ENCODE results near the gene FAT1. TPM values are rescaled to one million over a fixed set of nuclear protein-coding genes. Genes with fewer than 3 reads are reported as not detected.
A peak's percentile ranks its signal among the peaks of the same experiment; 100 is the strongest.

The FAT1 gene
- total RNA-seq, 1 experiment from 2014 or later: 197 TPM

DNA sequence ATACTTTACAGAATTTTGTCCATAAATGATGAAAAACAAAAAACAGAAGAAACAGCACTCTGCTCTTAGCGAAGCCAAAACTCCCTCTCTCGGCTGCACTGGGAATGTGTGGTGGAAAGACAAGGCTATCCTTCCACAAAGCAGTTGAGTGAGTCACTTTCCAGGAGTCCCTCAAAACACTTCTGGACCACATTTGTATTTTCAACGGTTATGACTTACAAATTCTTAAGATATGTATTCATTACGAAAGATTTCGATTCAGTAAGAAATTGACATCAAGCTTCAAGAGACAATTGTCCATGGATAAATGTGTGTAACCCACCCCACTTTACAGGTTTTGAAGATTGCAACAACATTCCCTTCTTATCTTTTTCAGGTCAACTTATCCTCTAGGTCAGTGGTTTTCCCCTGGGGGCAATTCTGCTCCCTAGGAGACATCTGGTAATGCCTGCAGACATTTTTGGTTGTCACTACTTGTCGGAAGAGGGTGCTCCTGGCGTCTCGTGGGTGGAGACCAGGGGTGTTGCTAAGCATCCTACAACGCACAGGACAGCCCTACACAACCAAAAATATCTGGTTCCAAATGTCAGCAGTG, 101.6 kb downstream of the FAT1 start:
- CTCF ChIA-PET: no interaction called here
- H3K36me3 Mint-ChIP-seq (ENCODE audit: insufficient read depth, unreplicated experiment): peaks cover 12% of the 10 kb centered on the region
- no peak overlapping the region for H3K27ac Mint-ChIP-seq (ENCODE audit: unreplicated experiment)
- BruUV-seq (replicated peaks): no TSS peak
- TF ChIP-seq, protein P1, sequence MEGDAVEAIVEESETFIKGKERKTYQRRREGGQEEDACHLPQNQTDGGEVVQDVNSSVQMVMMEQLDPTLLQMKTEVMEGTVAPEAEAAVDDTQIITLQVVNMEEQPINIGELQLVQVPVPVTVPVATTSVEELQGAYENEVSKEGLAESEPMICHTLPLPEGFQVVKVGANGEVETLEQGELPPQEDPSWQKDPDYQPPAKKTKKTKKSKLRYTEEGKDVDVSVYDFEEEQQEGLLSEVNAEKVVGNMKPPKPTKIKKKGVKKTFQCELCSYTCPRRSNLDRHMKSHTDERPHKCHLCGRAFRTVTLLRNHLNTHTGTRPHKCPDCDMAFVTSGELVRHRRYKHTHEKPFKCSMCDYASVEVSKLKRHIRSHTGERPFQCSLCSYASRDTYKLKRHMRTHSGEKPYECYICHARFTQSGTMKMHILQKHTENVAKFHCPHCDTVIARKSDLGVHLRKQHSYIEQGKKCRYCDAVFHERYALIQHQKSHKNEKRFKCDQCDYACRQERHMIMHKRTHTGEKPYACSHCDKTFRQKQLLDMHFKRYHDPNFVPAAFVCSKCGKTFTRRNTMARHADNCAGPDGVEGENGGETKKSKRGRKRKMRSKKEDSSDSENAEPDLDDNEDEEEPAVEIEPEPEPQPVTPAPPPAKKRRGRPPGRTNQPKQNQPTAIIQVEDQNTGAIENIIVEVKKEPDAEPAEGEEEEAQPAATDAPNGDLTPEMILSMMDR (IDR thresholded peaks at IDR 0.05; ENCODE audit: unreplicated experiment): no peak
- no peak overlapping the region for H3K4me3 Mint-ChIP-seq (ENCODE audit: low read depth, unreplicated experiment)
- no peak for DNase-seq
- no peaks in the 10 kb centered on the region for H3K27me3 Mint-ChIP-seq (ENCODE audit: unreplicated experiment)
- H3K9me3 Mint-ChIP-seq (ENCODE audit: low read depth, unreplicated experiment): no peaks in the 10 kb centered on the region
- intact Hi-C loops (cut with micrococcal nuclease; ENCODE audit: unreplicated experiment): no loop called here
- H3K4me1 Mint-ChIP-seq (ENCODE audit: low read depth, unreplicated experiment): peaks cover 13% of the 10 kb centered on the region

DNA sequence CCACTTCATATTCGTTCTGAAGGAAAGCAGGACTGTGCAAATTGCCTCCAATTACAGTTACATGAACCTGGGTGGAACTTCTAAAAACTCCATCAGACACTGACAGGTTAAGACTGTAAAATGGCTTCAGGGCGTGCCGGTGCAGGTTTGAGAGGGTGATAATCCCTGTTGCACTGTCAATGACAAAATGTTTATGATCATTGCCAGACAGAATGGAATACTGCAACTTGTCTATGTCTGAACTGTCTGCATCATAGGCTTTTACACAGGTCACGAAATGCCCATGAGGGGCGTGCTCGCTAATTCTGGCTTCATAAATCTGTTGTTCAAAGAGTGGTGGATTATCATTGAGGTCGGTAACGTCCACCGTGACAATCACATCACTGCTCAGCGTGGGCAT, 104.6 kb downstream of the FAT1 start:
- peaks cover 13% of the 10 kb centered on the region for H3K4me1 Mint-ChIP-seq (ENCODE audit: low read depth, unreplicated experiment)
- CTCF ChIA-PET: no interaction called here
- H3K36me3 Mint-ChIP-seq (ENCODE audit: insufficient read depth, unreplicated experiment): peaks cover 26% of the 10 kb centered on the region
- intact Hi-C loops (cut with micrococcal nuclease; ENCODE audit: unreplicated experiment): no loop called here
- no TSS peak for BruUV-seq (replicated peaks)
- TF ChIP-seq, protein P1 (IDR thresholded peaks at IDR 0.05; ENCODE audit: unreplicated experiment): no peak
- H3K27ac Mint-ChIP-seq (ENCODE audit: unreplicated experiment): no peak overlapping the region
- no peak for DNase-seq
- H3K9me3 Mint-ChIP-seq (ENCODE audit: low read depth, unreplicated experiment): no peaks in the 10 kb centered on the region
- H3K27me3 Mint-ChIP-seq (ENCODE audit: unreplicated experiment): no peaks in the 10 kb centered on the region
- no peak overlapping the region for H3K4me3 Mint-ChIP-seq (ENCODE audit: low read depth, unreplicated experiment)

DNA sequence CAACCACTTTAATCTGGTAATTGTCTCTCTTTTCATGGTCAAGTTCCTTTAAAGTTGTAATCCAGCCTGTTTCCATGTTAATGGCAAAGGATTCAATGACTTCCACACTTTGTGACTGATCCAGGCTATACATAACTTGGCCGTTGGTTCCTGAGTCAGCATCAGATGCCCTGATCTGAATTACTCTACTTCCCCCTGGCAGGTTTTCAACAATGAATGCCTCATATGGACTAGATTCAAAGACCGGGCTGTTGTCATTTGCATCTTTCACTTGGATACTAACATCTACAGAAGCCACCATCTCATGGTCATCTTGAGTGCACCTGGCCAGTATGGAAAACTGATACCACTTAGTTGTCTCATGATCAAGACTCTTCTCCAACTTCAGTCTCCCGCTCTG, 105.7 kb downstream of the FAT1 start:
- TF ChIP-seq, protein P1 (IDR thresholded peaks at IDR 0.05; ENCODE audit: unreplicated experiment): no peak
- no peak overlapping the region for H3K27ac Mint-ChIP-seq (ENCODE audit: unreplicated experiment)
- DNase-seq: no peak
- peaks cover 24% of the 10 kb centered on the region for H3K36me3 Mint-ChIP-seq (ENCODE audit: insufficient read depth, unreplicated experiment)
- no peak overlapping the region for H3K4me3 Mint-ChIP-seq (ENCODE audit: low read depth, unreplicated experiment)
- CTCF ChIA-PET: no interaction called here
- intact Hi-C loops (cut with micrococcal nuclease; ENCODE audit: unreplicated experiment): no loop called here
- H3K9me3 Mint-ChIP-seq (ENCODE audit: low read depth, unreplicated experiment): no peaks in the 10 kb centered on the region
- peaks cover 5% of the 10 kb centered on the region for H3K4me1 Mint-ChIP-seq (ENCODE audit: low read depth, unreplicated experiment)
- no peaks in the 10 kb centered on the region for H3K27me3 Mint-ChIP-seq (ENCODE audit: unreplicated experiment)
- BruUV-seq (replicated peaks): TSS peak; percentile 21

DNA sequence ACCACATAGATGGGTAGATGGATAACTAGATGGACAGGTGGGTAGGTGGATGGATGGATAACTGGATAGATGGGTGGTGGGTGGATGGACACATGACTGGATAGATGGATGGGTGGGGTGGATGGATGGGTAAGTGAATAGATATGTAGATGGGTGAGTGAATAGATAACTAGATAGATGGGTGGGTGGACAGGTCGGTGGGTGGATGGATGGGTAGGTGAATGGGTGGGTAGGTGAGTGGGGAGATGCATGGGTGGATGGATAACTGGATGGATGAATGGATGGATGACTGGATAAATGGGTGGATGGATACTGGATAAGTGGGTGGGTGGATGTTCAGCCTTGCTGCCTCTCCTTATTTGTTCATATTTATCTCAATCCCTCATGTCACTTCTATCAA, 116.2 kb downstream of the FAT1 start:
- CTCF ChIA-PET: no interaction called here
- no peaks in the 10 kb centered on the region for H3K9me3 Mint-ChIP-seq (ENCODE audit: low read depth, unreplicated experiment)

More for the DNA sequence above, 116.2 kb downstream of the FAT1 start:
- TF ChIP-seq, protein P1 (IDR thresholded peaks at IDR 0.05; ENCODE audit: unreplicated experiment): no peak
- no TSS peak for BruUV-seq (replicated peaks)
- Mint-ChIP-seq H3K4me1 (ENCODE audit: low read depth, unreplicated experiment) (no peaks in the 10 kb centered on the region), H3K36me3 (ENCODE audit: insufficient read depth, unreplicated experiment) (peaks cover 32% of the 10 kb centered on the region), H3K27me3 (ENCODE audit: unreplicated experiment) (no peaks in the 10 kb centered on the region), H3K4me3 (ENCODE audit: low read depth, unreplicated experiment) (no peak overlapping the region), H3K27ac (ENCODE audit: unreplicated experiment) (no peak overlapping the region)
- DNase-seq: no peak
- intact Hi-C loops (cut with micrococcal nuclease; ENCODE audit: unreplicated experiment): no loop called here
